ENCODE results near the gene TCEANC. TPM values are rescaled to one million over a fixed set of nuclear protein-coding genes. Genes with fewer than 3 reads are reported as not detected.

The TCEANC gene
- total and polyA plus RNA-seq, 2 of the 4 experiments (the other 2 are of a cell fraction), result 0.99 to 2.5 TPM

DNA sequence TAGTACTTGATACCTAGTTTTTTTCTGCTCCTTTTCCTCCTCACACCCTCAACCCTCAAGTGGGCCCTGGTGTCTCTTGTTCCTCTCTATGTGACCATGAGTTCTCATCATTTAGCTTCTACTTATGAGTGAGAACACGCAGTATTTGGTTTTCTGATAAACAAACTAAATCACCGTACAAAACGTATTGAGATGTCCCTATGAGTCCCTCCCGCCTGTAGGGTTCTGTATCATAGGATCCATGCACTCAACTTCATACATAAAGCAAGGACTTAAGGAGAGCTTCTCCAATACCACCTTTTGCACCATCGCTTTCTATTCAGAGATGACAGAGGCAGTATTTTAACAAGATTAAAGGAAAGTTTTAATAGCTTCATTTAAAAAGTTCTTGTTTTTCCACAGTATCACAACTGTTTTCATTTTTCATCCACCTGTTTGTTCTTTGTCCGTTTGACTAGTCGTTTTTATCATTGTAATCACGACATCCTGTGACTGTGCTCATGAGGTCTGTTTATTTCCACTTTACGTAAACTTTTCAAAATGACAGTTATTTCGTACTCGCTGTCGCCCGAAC, 35.5 kb downstream of the TCEANC start:
- no peak for DNase-seq
- peak overlapping the region; percentile 96 for H2AFZ ChIP-seq (replicated peaks; ENCODE audit: low read length, poor library complexity)
- H3K4ac ChIP-seq (ENCODE audit: low read depth, low read length), result no peak overlapping the region
- H3K27ac ChIP-seq (ENCODE audit: insufficient read depth, low read length), result no peak overlapping the region
- peak overlapping the region; percentile 88 for H3K4me2 ChIP-seq (ENCODE audit: low read depth, low read length)
- no peak overlapping the region for H2BK15ac ChIP-seq (ENCODE audit: low read depth, low read length)
- H2BK20ac ChIP-seq (ENCODE audit: low read depth, low read length), result no peak overlapping the region
- no peak overlapping the region for H2AK9ac ChIP-seq (replicated peaks; ENCODE audit: low read depth, low read length, poor library complexity)
- H3K79me1 ChIP-seq (ENCODE audit: low read depth in 1 of 2, low read length in 2 of 2), result peaks cover 18 to 30% of the 10 kb centered on the region in 2 experiments; a peak in 3 of 4 replicates
- no peak overlapping the region for H2AK5ac ChIP-seq (ENCODE audit: low read depth, low read length)
- peak overlapping the region; percentile 40 for H2BK5ac ChIP-seq (ENCODE audit: low read depth, low read length, poor library complexity, severe bottlenecking)
- no peak overlapping the region for H3K23ac ChIP-seq (ENCODE audit: low read depth, low read length)
- H3K4me3 ChIP-seq (ENCODE audit: insufficient read depth, low read depth, low read length), result peak overlapping the region; percentile 86
- BruUV-seq (replicated peaks), result no TSS peak
- dilution Hi-C loops (cut with HindIII; ENCODE audit: low sequenced_read_pairs, unreplicated experiment), result no loop called here
- no peak overlapping the region; a peak in 1 of 4 replicates for H4K8ac ChIP-seq (ENCODE audit: low read depth in 2 of 2, low read length in 2 of 2)
- no peaks in the 10 kb centered on the region for H3K9me3 ChIP-seq (ENCODE audit: control insufficient read depth, insufficient read depth, low read length)
- no peak overlapping the region for H3K14ac ChIP-seq (replicated peaks; ENCODE audit: low read depth, low read length)
- no peaks in the 10 kb centered on the region; the same call in 1 of the 2 replicates for H3K36me3 ChIP-seq (ENCODE audit: control insufficient read depth, insufficient read depth, low read length)
- H3K9ac ChIP-seq (ENCODE audit: low read depth, low read length), result peak overlapping the region; percentile 50; the same call in 1 of the 2 replicates
- H3K56ac ChIP-seq (ENCODE audit: extremely low read depth, insufficient read depth, low read length), result no peak overlapping the region
- WGBS, 2 experiments (ENCODE audit: extremely low coverage in 2 of 2, insufficient read length in 1 of 2), result 7% methylated on average over 9 of the region's 13 CpGs; no CpG with 5 or more reads in 1 of the 2 experiments
- peaks cover 7% of the 10 kb centered on the region for H3K27me3 ChIP-seq (ENCODE audit: control insufficient read depth, insufficient read depth, low read length)
- CTCF ChIA-PET, result interaction anchor here (1.0 kb wide), 1 partner anchor 9 kb away, joined by 3 read pairs; no protein-coding TSS in a partner anchor
- ATAC-seq (ENCODE audit: low read depth), result 0 out of 2 replicates have a peak, but pooled peaks have one; percentile 2
- peaks cover 2% of the 10 kb centered on the region for H3K4me1 ChIP-seq (ENCODE audit: control insufficient read depth, insufficient read depth, low read length)
- no peak overlapping the region; the same call in 1 of the 2 replicates for H4K5ac ChIP-seq (ENCODE audit: low read depth, low read length)
- H3K18ac ChIP-seq (ENCODE audit: low read depth, low read length), result no peak overlapping the region
- intact Hi-C loops (cut with micrococcal nuclease), result loop anchor here (2.0 kb wide), 2 partner anchors 30 to 32 kb away; no protein-coding TSS in a partner anchor
- H4K91ac ChIP-seq (ENCODE audit: insufficient read depth, low read depth, low read length), result no peak overlapping the region
- H4K20me1 ChIP-seq (ENCODE audit: insufficient read depth, low read length), result peaks cover 15% of the 10 kb centered on the region; the same call in 1 of the 2 replicates
- H2BK120ac ChIP-seq (ENCODE audit: low read depth, low read length), result no peak overlapping the region
- POLR2A ChIA-PET (ENCODE audit: unreplicated experiment), result interaction anchor here (0.6 kb wide), 1 partner anchor 34 kb away, joined by 3 read pairs; no protein-coding TSS in a partner anchor
- in situ Hi-C loops (cut with MboI; ENCODE audit: low sequenced_read_pairs), result no loop called here
- TF ChIP-seq CHD1 (IDR thresholded peaks at IDR 0.05; ENCODE audit: low read depth, low read length) (no peak), FOS (IDR thresholded peaks at IDR 0.05; ENCODE audit: low read depth, low read length) (no peak), MXI1 (IDR thresholded peaks at IDR 0.05; ENCODE audit: borderline replicate concordance, low read depth, low read length) (no peak)
- H3K9me1 ChIP-seq (ENCODE audit: insufficient read depth, low read length), result 0 out of 2 replicates have a peak, but pooled peaks cover 3% of the 10 kb centered on the region
